IMR-90 (cell line): ENCODE data around the gene RNF144A. TPM values are rescaled to one million over a fixed set of nuclear protein-coding genes. Genes with fewer than 3 reads are reported as not detected.
A peak's percentile ranks its signal among the peaks of the same experiment; 100 is the strongest.

Source experiments
- ATAC-seq: fragments of 200-7000 bp; cut with Tn5 transposase; 2 replicates; pipeline ENCODE4 v1.9.1; 2020; ENCODE audit warnings: low read depth, mild to moderate bottlenecking, moderate library complexity
- BruUV-seq: library from RNA; stranded (reverse); fragments of 400-500 nt; replicated peaks from 2 replicates; lab custom pipeline; 2021; lab: Mats Ljungman, UMichigan
- CTCF ChIA-PET: fragments of 300-600 bp; formaldehyde crosslinking; extraction: SDS; loops from one replicate; lab custom pipeline; 2021; ENCODE audit warnings: antibody characterized with exemption; lab: Yijun Ruan, JAX
- POLR2A ChIA-PET: fragments of 300-600 bp; sonication (Branson Sonifier 250); formaldehyde crosslinking; loops from one replicate; lab custom pipeline; 2022; ENCODE audit warnings: antibody characterized with exemption; ENCODE audit not compliant: unreplicated experiment; lab: Charles Lee
- DNase-seq: peaks from one replicate; pipeline ENCODE4 v3.0.0; 2013
- H2AFZ ChIP-seq: replicated peaks from 2 replicates; pipeline ENCODE3; 2013; ENCODE audit warnings: low read length, mild to moderate bottlenecking; ENCODE audit not compliant: poor library complexity
- H2AK5ac ChIP-seq: 2 replicates; pipeline ENCODE4 v1.6.1; 2013; ENCODE audit warnings: low read depth, low read length, inconsistent platforms
- H2AK9ac ChIP-seq: replicated peaks from 2 replicates; pipeline ENCODE3; 2013; ENCODE audit warnings: mild to moderate bottlenecking, low read depth, low read length, moderate library complexity; ENCODE audit not compliant: poor library complexity
- H2BK120ac ChIP-seq: 2 replicates; pipeline ENCODE4 v1.6.1; 2013; ENCODE audit warnings: low read depth, low read length, inconsistent platforms
- H2BK15ac ChIP-seq: 3 replicates; pipeline ENCODE4 v1.6.1; 2013; ENCODE audit warnings: low read depth, low read length, inconsistent platforms
- H2BK20ac ChIP-seq: 2 replicates; pipeline ENCODE4 v1.6.1; 2013; ENCODE audit warnings: low read depth, mild to moderate bottlenecking, inconsistent platforms, low read length, moderate library complexity
- H2BK5ac ChIP-seq: 2 replicates; pipeline ENCODE4 v1.6.1; 2013; ENCODE audit warnings: mild to moderate bottlenecking, low read depth, low read length, inconsistent platforms; ENCODE audit not compliant: poor library complexity, severe bottlenecking
- H3K14ac ChIP-seq: replicated peaks from 2 replicates; pipeline ENCODE4 v1.6.1; 2013; ENCODE audit warnings: low read depth, low read length, inconsistent platforms
- H3K18ac ChIP-seq: 2 replicates; pipeline ENCODE4 v1.6.1; 2013; ENCODE audit warnings: low read depth, low read length, control low read depth
- H3K23ac ChIP-seq: 2 replicates; pipeline ENCODE4 v1.6.1; 2013; ENCODE audit warnings: low read depth, low read length, inconsistent platforms
- H3K27ac ChIP-seq: 2 replicates; pipeline ENCODE4 v1.5.1; 2013; ENCODE audit warnings: mild to moderate bottlenecking, control low read depth, low read length; ENCODE audit not compliant: insufficient read depth
- H3K27me3 ChIP-seq: 2 replicates; pipeline ENCODE4 v1.6.1; 2013; ENCODE audit warnings: low read length; ENCODE audit not compliant: control insufficient read depth, insufficient read depth
- H3K36me3 ChIP-seq: 2 replicates; pipeline ENCODE4 v1.6.1; 2013; ENCODE audit warnings: low read length, mixed read lengths; ENCODE audit not compliant: control insufficient read depth, insufficient read depth
- H3K4ac ChIP-seq: 2 replicates; pipeline ENCODE4 v1.6.1; 2013; ENCODE audit warnings: low read depth, low read length, inconsistent platforms
- H3K4me1 ChIP-seq: 2 replicates; pipeline ENCODE4 v1.6.1; 2013; ENCODE audit warnings: low read length, mixed read lengths; ENCODE audit not compliant: control insufficient read depth, insufficient read depth
- H3K4me2 ChIP-seq: 2 replicates; pipeline ENCODE4 v1.6.1; 2013; ENCODE audit warnings: low read depth, mild to moderate bottlenecking, control low read depth, low read length, moderate library complexity
- H3K4me3 ChIP-seq: 2 replicates; pipeline ENCODE4 v1.5.1; 2013; ENCODE audit warnings: low read depth, mild to moderate bottlenecking, control low read depth, low read length, moderate library complexity; ENCODE audit not compliant: insufficient read depth
- H3K56ac ChIP-seq: 2 replicates; pipeline ENCODE4 v1.6.1; 2013; ENCODE audit warnings: low read length, inconsistent platforms; ENCODE audit not compliant: insufficient read depth; ENCODE audit errors: extremely low read depth
- H3K79me1 ChIP-seq, 2 experiments: 2 replicates each; pipeline ENCODE4 v1.6.1; 2013; ENCODE audit warnings: low read length in 2 of 2, inconsistent platforms in 1 of 2, low read depth in 1 of 2
- H3K9ac ChIP-seq: 2 replicates; pipeline ENCODE4 v1.6.1; 2013; ENCODE audit warnings: low read depth, low read length, control low read depth
- H3K9me1 ChIP-seq: 2 replicates; pipeline ENCODE4 v1.6.1; 2013; ENCODE audit warnings: low read length, inconsistent platforms; ENCODE audit not compliant: insufficient read depth
- H3K9me3 ChIP-seq: 2 replicates; pipeline ENCODE4 v1.6.1; 2013; ENCODE audit warnings: low read length; ENCODE audit not compliant: control insufficient read depth, insufficient read depth
- H4K20me1 ChIP-seq: 2 replicates; pipeline ENCODE4 v1.6.1; 2013; ENCODE audit warnings: low read length, inconsistent platforms; ENCODE audit not compliant: insufficient read depth
- H4K5ac ChIP-seq: 2 replicates; pipeline ENCODE4 v1.6.1; 2013; ENCODE audit warnings: mild to moderate bottlenecking, low read depth, low read length, control low read depth
- H4K8ac ChIP-seq, 2 experiments: 2 replicates each; pipeline ENCODE4 v1.6.1; 2013; ENCODE audit warnings: low read depth in 2 of 2, low read length in 2 of 2, control low read depth in 1 of 2, inconsistent platforms in 1 of 2
- H4K91ac ChIP-seq: 2 replicates; pipeline ENCODE4 v1.6.1; 2013; ENCODE audit warnings: low read depth, low read length, inconsistent platforms; ENCODE audit not compliant: insufficient read depth
- CHD1 ChIP-seq: IDR thresholded peaks from 2 replicates; pipeline ENCODE4 v1.6.1; 2012; ENCODE audit warnings: low read depth, low read length, improper control_type of control experiment
- RAD21 ChIP-seq: IDR thresholded peaks from 2 replicates; pipeline ENCODE4 v1.6.1; 2012; ENCODE audit warnings: low read length, improper control_type of control experiment
- SMC3 ChIP-seq: fragments of 150-350 bp; IDR thresholded peaks from 2 replicates; pipeline ENCODE4 v1.6.1; 2016; ENCODE audit warnings: low read depth, mild to moderate bottlenecking, antibody characterized with exemption, low read length, moderate library complexity
- WGBS, 2 experiments: methylation state at CpG; one replicate each; pipeline versions ENCODE4 v1.1.5 to v1.1.7; 2013; ENCODE audit warnings: missing lambda C conversion rate in 2 of 2; ENCODE audit not compliant: insufficient read length in 1 of 2; ENCODE audit errors: extremely low coverage in 2 of 2; 5-methylcytosine and 5-hydroxymethylcytosine counted together
- dilution Hi-C: fragments of 300-500 bp; cut with HindIII; formaldehyde crosslinking; loops from one replicate; pipeline ENCODE4 v1.14.3; 2018; ENCODE audit warnings: low sequenced_read_pairs; ENCODE audit not compliant: unreplicated experiment
- in situ Hi-C: fragments of 300-500 bp; cut with MboI; formaldehyde crosslinking; loops from 3 replicates; pipeline ENCODE4 v1.14.3; 2019; ENCODE audit warnings: low sequenced_read_pairs, inconsistent platforms, mixed read lengths
- intact Hi-C: fragments of 100-400 bp; cut with micrococcal nuclease; formaldehyde crosslinking; loops from 2 replicates; pipeline ENCODE4 v1.10.0; 2022
- polyA plus RNA-seq, 3 experiments: library from polyadenylated mRNA; depleted of rRNA; stranded (reverse); fragments of >200 nt; gene quantifications; 2 replicates each; pipeline ENCODE4 v1.2.3, GENCODE V29; 2012; ENCODE audit warnings: low replicate concordance in 1 of 3
- total RNA-seq: library from RNA; depleted of rRNA; stranded (reverse); fragments of >200 nt; gene quantifications from 2 replicates; pipeline ENCODE4 v1.2.3, GENCODE V29; 2012
- TF ChIP-seq, protein P1 (sequence below): conservative IDR thresholded peaks from 2 replicates; pipeline ENCODE4 v1.5.1; 2012; ENCODE audit warnings: mild to moderate bottlenecking, low read depth, low read length, improper control_type of control experiment

Gene RNF144A
- total and polyA plus RNA-seq, 2 of the 4 experiments (the other 2 are of a cell fraction): 0.18 to 0.26 TPM

DNA sequence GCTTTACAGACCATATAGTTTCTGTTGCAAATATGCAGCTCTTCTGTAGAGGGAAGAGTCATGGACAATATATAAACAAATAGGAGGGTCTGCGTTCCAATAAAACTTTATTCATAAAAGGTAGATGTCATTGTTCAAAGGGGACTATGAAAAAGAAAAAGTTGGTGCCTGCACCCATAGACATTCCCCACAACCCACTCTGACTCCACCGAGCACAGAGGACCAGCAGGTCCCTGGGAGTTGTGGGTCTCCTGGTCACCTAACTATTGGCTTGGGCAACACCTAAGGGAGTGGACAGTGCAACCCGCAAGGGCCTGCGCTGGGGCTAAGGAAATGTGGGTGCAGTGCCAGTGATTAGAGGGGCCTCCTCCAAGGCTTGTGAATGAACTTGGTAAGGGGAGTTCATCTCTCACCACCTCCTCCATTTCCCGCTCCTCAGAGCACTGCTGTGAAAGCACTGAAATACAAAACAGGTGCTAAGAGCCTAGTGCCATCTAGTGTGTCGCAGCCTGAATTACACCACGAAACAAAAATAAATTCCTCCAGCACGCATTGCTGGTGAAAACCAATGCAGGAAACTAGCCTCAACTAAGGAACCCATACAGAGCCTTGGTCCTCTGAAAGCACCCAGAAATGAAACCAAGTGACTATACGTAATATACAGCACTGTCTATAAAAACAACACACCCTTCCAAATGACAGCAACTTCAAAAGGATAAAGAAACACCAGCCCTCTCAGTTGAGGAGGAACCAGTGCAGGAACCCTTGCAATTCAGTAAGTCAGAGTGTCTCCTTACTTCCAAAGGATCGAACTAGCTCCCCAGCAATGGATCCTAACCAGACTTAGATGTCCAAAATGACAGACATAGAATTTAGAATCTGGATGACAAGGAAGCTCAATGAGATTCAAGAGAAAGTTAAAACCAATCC, 166.6 kb downstream of the RNF144A start:
- Histone ChIP-seq H3K18ac (no peak overlapping the region), H4K5ac (no peak overlapping the region), H3K4me1 (no peaks in the 10 kb centered on the region), H4K91ac (no peak overlapping the region), H3K36me3 (no peaks in the 10 kb centered on the region), H4K8ac (no peak overlapping the region), H2AFZ (no peak overlapping the region), H2BK120ac (no peak overlapping the region), H2BK20ac (no peak overlapping the region), H3K4me2 (no peak overlapping the region), H3K27me3 (no peaks in the 10 kb centered on the region), H2BK5ac (no peak overlapping the region), H3K9me3 (no peaks in the 10 kb centered on the region), H3K27ac (no peak overlapping the region), H3K79me1 (no peaks in the 10 kb centered on the region), H4K20me1 (no peaks in the 10 kb centered on the region), H3K4me3 (no peak overlapping the region), H2AK5ac (no peak overlapping the region), H3K56ac (no peak overlapping the region), H3K4ac (no peak overlapping the region), H2AK9ac (no peak overlapping the region), H3K23ac (no peak overlapping the region), H3K9me1 (no peaks in the 10 kb centered on the region), H3K9ac (no peak overlapping the region), H2BK15ac (no peak overlapping the region), H3K14ac (no peak overlapping the region)
- ChIA-PET POLR2A (no interaction called here), CTCF (no interaction called here)
- TF ChIP-seq CHD1: no peak
- TF ChIP-seq RAD21: peak; percentile 44
- TF ChIP-seq, protein P1, sequence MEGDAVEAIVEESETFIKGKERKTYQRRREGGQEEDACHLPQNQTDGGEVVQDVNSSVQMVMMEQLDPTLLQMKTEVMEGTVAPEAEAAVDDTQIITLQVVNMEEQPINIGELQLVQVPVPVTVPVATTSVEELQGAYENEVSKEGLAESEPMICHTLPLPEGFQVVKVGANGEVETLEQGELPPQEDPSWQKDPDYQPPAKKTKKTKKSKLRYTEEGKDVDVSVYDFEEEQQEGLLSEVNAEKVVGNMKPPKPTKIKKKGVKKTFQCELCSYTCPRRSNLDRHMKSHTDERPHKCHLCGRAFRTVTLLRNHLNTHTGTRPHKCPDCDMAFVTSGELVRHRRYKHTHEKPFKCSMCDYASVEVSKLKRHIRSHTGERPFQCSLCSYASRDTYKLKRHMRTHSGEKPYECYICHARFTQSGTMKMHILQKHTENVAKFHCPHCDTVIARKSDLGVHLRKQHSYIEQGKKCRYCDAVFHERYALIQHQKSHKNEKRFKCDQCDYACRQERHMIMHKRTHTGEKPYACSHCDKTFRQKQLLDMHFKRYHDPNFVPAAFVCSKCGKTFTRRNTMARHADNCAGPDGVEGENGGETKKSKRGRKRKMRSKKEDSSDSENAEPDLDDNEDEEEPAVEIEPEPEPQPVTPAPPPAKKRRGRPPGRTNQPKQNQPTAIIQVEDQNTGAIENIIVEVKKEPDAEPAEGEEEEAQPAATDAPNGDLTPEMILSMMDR: peak; percentile 54
- TF ChIP-seq SMC3: peak; percentile 38; the same call in 1 of the 2 replicates
- ATAC-seq (peak; percentile 66; the same call in 1 of the 2 replicates), DNase-seq (peak; percentile 25)
- dilution Hi-C loops: no loop called here
- intact Hi-C loops: loop anchor here (5.0 kb wide), 1 partner anchor 187 kb away; no protein-coding TSS in a partner anchor
- no CpG with 5 or more reads among the region's 10 CpGs for WGBS, 2 experiments
- no TSS peak for BruUV-seq
- in situ Hi-C loops: no loop called here
